Measurements from ENCODE around the gene CACNA1C.

The CACNA1C gene

DNA sequence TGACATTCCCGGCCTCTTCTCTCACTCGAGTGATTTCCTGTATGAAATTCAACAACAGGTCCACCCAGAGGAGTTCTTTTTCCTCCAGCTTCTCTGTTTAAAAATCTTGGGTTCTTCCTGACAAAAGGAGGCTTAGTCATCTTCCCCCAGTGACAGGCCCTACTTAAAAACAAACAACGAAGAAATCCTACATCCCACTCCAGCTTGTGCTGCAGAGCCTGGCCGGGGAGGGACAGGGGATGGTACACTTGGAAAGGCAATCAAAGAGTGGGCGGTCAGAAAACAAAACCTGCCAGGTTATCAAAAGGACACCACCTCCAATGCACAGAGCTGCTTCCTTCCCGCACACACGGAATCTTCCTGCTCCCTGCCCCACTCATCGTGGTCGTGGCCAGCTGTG is 101.3 kb downstream of the CACNA1C start:
- no peak for TF ChIP-seq ZFX (IDR thresholded peaks at IDR 0.05)
- TF ChIP-seq, protein P1, sequence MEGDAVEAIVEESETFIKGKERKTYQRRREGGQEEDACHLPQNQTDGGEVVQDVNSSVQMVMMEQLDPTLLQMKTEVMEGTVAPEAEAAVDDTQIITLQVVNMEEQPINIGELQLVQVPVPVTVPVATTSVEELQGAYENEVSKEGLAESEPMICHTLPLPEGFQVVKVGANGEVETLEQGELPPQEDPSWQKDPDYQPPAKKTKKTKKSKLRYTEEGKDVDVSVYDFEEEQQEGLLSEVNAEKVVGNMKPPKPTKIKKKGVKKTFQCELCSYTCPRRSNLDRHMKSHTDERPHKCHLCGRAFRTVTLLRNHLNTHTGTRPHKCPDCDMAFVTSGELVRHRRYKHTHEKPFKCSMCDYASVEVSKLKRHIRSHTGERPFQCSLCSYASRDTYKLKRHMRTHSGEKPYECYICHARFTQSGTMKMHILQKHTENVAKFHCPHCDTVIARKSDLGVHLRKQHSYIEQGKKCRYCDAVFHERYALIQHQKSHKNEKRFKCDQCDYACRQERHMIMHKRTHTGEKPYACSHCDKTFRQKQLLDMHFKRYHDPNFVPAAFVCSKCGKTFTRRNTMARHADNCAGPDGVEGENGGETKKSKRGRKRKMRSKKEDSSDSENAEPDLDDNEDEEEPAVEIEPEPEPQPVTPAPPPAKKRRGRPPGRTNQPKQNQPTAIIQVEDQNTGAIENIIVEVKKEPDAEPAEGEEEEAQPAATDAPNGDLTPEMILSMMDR (conservative IDR thresholded peaks at IDR 0.05), result no peak

DNA sequence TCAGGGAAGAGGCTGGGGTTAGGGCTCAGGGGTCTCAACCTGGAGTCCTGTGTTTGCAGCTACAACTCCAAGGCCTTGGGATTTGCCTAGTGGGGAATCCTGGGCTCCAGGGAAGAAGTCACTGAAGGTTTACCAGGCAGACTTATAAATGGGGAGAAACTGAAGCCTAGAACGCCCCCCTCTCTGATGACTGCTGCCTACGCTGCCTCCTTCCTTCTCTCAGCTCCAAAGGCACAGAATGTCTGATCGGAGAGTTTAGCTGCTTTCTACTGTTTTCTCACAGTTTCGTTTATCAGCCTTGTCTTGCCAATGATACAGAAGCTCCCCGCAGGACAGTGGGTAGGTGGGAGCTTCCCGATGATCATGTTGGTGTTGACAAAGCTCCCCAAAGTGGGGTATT is 101.7 kb downstream of the CACNA1C start:
- TF ChIP-seq, protein P1 (conservative IDR thresholded peaks at IDR 0.05), result no peak
- no peak for TF ChIP-seq ZFX (IDR thresholded peaks at IDR 0.05)
- no peak overlapping the region for H3K27ac ChIP-seq

More for the DNA sequence above, 101.3 kb downstream of the CACNA1C start:
- H3K27ac ChIP-seq, result no peak overlapping the region

DNA sequence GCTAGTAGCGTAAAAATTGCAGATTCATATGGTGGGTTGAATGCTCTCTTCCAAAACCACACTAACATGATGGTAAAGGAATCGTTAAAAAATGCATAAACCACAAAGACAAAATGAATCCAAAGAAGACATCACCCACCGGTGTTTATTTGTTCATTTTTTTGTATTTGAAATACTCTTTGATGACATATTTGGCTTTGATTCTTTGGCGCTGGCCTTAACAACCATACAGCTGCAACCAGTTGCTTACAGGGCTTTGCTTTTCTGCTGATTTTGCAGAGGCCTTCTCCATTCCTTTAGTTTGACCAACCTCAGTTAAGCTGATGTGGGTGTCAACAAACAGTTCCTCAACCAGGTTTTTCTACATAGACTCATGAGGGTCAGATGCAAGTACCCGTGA is 103.5 kb downstream of the CACNA1C start:
- no peak for TF ChIP-seq ZFX (IDR thresholded peaks at IDR 0.05)
- TF ChIP-seq, protein P1 (conservative IDR thresholded peaks at IDR 0.05), result no peak
- H3K27ac ChIP-seq, result no peak overlapping the region

DNA sequence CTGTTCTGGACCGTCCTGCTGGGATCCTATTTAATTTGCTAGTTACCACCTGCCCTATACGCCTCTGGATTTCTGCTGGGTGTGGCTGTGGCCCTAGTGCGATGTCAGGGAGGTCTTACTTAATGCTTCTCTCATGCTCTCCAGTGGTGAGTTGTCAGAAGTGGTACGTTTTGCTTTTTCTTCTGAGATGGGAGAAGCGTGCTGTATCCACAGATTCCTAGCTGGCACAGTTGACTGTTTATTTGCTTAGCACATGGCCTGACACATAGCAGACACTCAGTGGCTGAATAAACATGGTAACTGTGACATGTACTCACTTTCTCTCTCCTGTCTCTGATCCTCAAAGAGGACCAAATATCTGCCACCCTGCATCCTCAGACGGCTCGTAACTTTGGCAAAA is 107.3 kb downstream of the CACNA1C start:
- no peak overlapping the region for H3K27ac ChIP-seq

DNA sequence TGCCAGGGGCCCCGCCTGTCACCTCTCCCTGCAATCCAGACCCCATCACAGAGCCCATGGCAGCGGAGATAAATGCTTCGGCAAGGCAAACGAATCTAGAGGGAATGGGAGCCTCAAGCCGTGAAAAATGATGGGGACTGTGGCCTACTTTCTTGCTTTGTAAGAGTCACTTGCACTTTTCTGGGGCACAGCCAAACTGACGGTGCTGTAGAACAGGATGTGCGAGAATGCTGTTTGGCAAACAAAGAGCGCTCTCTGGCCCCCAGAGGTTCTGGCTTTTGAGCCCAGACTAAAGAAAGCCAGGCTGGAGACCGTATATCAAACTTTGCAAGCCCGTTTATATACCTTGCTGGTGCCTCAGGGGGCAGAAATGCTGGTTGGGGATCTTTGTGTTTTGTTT is 108.7 kb downstream of the CACNA1C start:
- TF ChIP-seq, protein P1 (conservative IDR thresholded peaks at IDR 0.05), result no peak
- peak; percentile 48; the same call in 1 of the 2 replicates for TF ChIP-seq ZFX (IDR thresholded peaks at IDR 0.05)
- peak overlapping the region; percentile 63 for H3K27ac ChIP-seq

More for the DNA sequence above, 107.3 kb downstream of the CACNA1C start:
- TF ChIP-seq, protein P1 (conservative IDR thresholded peaks at IDR 0.05), result no peak
- no peak for TF ChIP-seq ZFX (IDR thresholded peaks at IDR 0.05)

DNA sequence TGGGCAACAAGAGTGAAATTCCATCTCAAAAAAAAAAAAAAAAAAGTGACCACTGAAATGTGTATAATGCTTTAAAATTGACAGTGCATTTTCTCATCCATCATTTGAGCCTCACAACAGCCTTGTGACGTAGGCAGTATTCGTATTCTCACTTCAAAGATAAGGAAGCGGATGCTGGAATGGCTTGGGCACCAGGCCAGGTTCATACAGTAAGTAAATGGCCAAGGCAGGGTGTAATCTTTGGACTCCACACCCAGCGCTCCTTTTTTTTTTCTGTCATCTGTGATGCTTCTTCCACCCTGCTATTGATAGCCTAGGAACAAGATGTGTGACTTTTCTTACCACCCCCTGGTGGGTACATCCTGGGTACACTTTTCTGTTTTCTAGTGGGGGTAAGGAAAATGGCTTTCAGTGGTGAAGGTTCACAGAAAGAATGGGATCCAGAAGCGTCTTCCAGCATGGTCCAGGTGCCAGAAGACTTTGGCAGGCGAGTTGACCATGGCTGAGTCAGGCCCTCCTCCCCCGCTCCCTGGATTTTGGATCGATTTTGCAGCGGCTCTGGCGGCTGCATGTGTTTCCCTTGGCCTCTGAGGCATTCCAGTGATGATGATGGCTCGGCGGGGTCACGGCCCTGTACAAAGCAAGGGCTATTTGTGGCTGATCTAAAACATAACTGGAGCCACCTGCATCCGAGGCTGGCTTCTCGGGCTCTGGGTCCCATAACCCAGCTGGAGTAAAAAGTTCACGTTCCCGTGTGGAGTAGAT is 110.6 kb downstream of the CACNA1C start:
- no peak for TF ChIP-seq ZFX (IDR thresholded peaks at IDR 0.05)
- TF ChIP-seq, protein P1 (conservative IDR thresholded peaks at IDR 0.05), result no peak
- H3K27ac ChIP-seq, result peak overlapping the region; percentile 17

DNA sequence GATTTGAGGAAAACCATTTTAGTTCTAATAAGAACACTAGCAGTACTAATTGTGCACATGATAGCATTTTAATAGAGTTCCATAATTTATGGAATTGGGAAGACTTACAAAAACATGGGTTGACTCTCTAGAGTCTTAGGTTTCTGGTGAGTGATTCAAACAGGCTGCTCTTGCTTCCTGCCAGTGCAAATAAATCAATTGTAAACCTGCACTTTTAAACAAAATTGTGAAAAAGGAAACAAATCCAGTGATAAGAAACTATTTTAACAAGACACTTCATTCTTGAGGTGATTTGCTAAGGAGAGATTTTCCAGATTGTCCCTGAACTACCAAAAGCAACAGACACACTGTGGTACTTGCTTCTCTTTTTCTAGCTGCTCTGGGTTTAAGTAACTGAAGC is 112.2 kb downstream of the CACNA1C start:
- no peak for TF ChIP-seq ZFX (IDR thresholded peaks at IDR 0.05)
- H3K27ac ChIP-seq, result no peak overlapping the region

DNA sequence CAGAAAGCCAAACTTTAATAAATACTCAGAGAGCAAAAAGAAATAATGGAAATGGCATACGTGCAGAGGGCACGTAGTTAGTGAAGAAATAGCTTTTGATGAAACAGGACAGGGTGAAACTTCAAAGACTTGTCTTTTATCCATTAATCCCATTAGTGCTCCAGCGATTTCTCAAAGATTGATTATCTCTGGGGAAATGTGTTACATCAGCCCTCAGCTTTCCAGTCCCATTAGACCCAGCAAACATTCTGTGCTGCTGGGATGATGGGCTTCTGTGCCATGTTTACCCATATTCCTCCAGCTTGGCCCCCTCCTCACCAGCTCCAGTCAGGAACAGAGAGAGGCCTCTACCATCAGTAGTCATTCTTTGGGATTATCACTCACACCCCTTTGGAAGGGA is 113.1 kb downstream of the CACNA1C start:
- TF ChIP-seq, protein P1 (conservative IDR thresholded peaks at IDR 0.05), result no peak
- TF ChIP-seq ZFX (IDR thresholded peaks at IDR 0.05), result no peak

More for the DNA sequence above, 113.1 kb downstream of the CACNA1C start:
- H3K27ac ChIP-seq, result no peak overlapping the region

Data from C4-2B (cell line).